WI38 (cell line): ENCODE data around the gene EVX2.
A peak's percentile ranks its signal among the peaks of the same experiment; 100 is the strongest.

Source experiments
- H3K4me3 ChIP-seq: 2 replicates; pipeline ENCODE4 v1.5.1; 2011; ENCODE audit warnings: low read depth, mild to moderate bottlenecking, control low read depth, low read length
- CTCF ChIP-seq: IDR thresholded peaks from 2 replicates; pipeline ENCODE4 v1.5.1; 2012; ENCODE audit warnings: low read depth, mild to moderate bottlenecking, control low read depth, low read length

The EVX2 gene

GRCh38 chr2:176129813-176130146, 46.0 kb upstream of the EVX2 start:
- TF ChIP-seq CTCF = no peak
- peak overlapping the region; percentile 40; the same call in 1 of the 2 replicates for H3K4me3 ChIP-seq

GRCh38 chr2:176128982-176129796, 45.4 kb upstream of the EVX2 start, which contains the start of gene HOXD8:
HOXD8 (plus strand) TSS chr2:176129705; CDS start chr2:176130367, 662 bp downstream.
- peak within 1 kb of the TSS; percentile 40 for H3K4me3 ChIP-seq
- no peak for TF ChIP-seq CTCF

- H3K4me3 ChIP-seq = no peak overlapping the region
- no peak for TF ChIP-seq CTCF
Measured at GRCh38 chr2:176128172-176128981, 44.6 kb upstream of the EVX2 start.

GRCh38 chr2:176127774-176128072, 44.0 kb upstream of the EVX2 start:
- H3K4me3 ChIP-seq = no peak overlapping the region
- TF ChIP-seq CTCF = no peak

GRCh38 chr2:176126929-176127773, 43.4 kb upstream of the EVX2 start:
- no peak overlapping the region for H3K4me3 ChIP-seq
- peak; percentile 67 for TF ChIP-seq CTCF

GRCh38 chr2:176125772-176126054, 42.0 kb upstream of the EVX2 start:
- no peak overlapping the region for H3K4me3 ChIP-seq
- TF ChIP-seq CTCF = no peak
